ENCODE data around the gene CREBRF. TPM values are rescaled to one million over a fixed set of nuclear protein-coding genes. Genes with fewer than 3 reads are reported as not detected.
"Not testable (repeated sequence)": the region's sequence is repeated elsewhere in the genome, so short reads cannot be mapped to it uniquely, and the experiment has no call there.

The CREBRF gene
- total RNA-seq, 1 donor from 2014 or later = 17.8 TPM

- TF ChIP-seq, protein P1, sequence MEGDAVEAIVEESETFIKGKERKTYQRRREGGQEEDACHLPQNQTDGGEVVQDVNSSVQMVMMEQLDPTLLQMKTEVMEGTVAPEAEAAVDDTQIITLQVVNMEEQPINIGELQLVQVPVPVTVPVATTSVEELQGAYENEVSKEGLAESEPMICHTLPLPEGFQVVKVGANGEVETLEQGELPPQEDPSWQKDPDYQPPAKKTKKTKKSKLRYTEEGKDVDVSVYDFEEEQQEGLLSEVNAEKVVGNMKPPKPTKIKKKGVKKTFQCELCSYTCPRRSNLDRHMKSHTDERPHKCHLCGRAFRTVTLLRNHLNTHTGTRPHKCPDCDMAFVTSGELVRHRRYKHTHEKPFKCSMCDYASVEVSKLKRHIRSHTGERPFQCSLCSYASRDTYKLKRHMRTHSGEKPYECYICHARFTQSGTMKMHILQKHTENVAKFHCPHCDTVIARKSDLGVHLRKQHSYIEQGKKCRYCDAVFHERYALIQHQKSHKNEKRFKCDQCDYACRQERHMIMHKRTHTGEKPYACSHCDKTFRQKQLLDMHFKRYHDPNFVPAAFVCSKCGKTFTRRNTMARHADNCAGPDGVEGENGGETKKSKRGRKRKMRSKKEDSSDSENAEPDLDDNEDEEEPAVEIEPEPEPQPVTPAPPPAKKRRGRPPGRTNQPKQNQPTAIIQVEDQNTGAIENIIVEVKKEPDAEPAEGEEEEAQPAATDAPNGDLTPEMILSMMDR (IDR thresholded peaks at IDR 0.05; ENCODE audit: unreplicated experiment) = no peak
These were observed 13.5 kb downstream of the CREBRF start for GRCh38 chr5:173069671-173070070.

DNA sequence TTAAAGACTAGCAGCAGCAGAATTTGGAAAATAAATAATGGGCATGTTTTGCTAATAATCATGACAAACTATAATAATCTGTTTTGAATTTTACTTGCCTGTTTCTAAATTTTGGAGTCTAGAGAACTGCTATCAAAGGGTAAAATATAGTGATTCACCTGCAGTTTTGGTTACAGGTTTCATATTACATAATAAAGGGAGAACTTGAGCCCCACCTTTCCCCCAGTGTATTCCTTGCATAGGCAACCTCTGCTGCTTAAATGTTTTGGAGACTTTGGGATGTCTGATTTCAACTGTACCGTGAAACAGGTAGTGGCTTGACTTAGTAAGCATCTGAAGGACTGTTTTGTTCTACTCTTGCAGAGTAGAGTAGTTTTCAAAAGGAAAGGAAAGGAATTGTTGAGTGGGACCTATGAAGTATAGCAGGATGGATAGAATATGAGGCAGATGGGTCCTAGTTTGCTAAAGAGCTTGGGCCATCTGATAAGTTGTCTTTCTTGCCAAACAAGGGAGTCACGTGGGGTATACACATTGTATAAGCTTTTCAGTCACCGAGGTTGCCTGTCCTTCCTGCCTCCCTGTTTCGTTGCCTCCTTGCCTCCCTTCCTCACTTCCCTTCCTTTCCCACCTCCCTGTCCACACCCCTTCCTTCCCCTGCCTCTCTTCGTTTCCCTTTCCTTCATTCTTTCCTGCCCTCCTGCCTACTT is 19.1 kb downstream of the CREBRF start:
- H3K27ac Mint-ChIP-seq = no peak overlapping the region
- peaks cover 1% of the 10 kb centered on the region for H3K36me3 Mint-ChIP-seq (ENCODE audit: insufficient read depth)
- H3K4me1 Mint-ChIP-seq (ENCODE audit: low read depth) = no peaks in the 10 kb centered on the region
- no peak for DNase-seq (ENCODE audit: low spot score, unreplicated experiment)
- no peaks in the 10 kb centered on the region for H3K9me3 Mint-ChIP-seq (ENCODE audit: low read depth)
- TF ChIP-seq, protein P1 (IDR thresholded peaks at IDR 0.05; ENCODE audit: unreplicated experiment) = no peak
- no peak overlapping the region for H3K4me3 Mint-ChIP-seq (ENCODE audit: low read depth)
- H3K27me3 Mint-ChIP-seq = no peaks in the 10 kb centered on the region

More at GRCh38 chr5:173069671-173070070, 13.5 kb downstream of the CREBRF start:
- no peak for DNase-seq (ENCODE audit: low spot score, unreplicated experiment)
- Mint-ChIP-seq H3K4me3 (ENCODE audit: low read depth) (no peak overlapping the region), H3K36me3 (ENCODE audit: insufficient read depth) (peaks cover 3% of the 10 kb centered on the region), H3K27ac (no peak overlapping the region), H3K27me3 (no peaks in the 10 kb centered on the region), H3K9me3 (ENCODE audit: low read depth) (no peaks in the 10 kb centered on the region), H3K4me1 (ENCODE audit: low read depth) (peaks cover 2% of the 10 kb centered on the region)

DNA sequence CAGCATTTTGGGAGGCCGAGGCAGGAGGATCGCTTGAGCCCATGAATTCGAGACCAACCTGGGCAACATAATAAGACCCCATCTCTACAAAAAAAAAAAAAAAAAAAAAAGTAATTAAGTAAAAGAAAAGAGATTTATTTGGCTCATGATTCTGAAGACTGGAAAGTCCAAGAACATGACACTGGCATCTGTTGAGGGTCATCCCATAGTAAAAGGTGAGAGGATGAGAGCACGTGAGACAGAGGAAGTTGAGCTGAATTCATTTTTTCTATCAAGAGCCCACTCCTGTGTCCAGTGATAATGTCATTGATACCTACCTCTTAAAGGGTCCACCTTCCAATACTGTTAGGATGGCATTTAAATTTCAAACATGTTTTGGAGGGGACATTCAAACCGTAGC is 19.8 kb downstream of the CREBRF start:
- no peak overlapping the region for H3K4me3 Mint-ChIP-seq (ENCODE audit: low read depth)
- H3K27ac Mint-ChIP-seq = no peak overlapping the region
- no peak for DNase-seq (ENCODE audit: low spot score, unreplicated experiment)
- no peaks in the 10 kb centered on the region for H3K27me3 Mint-ChIP-seq
- H3K9me3 Mint-ChIP-seq (ENCODE audit: low read depth) = no peaks in the 10 kb centered on the region
- peaks cover under 1% of the 10 kb centered on the region for H3K4me1 Mint-ChIP-seq (ENCODE audit: low read depth)
- peaks cover 1% of the 10 kb centered on the region for H3K36me3 Mint-ChIP-seq (ENCODE audit: insufficient read depth)
- TF ChIP-seq, protein P1 (IDR thresholded peaks at IDR 0.05; ENCODE audit: unreplicated experiment) = no peak

DNA sequence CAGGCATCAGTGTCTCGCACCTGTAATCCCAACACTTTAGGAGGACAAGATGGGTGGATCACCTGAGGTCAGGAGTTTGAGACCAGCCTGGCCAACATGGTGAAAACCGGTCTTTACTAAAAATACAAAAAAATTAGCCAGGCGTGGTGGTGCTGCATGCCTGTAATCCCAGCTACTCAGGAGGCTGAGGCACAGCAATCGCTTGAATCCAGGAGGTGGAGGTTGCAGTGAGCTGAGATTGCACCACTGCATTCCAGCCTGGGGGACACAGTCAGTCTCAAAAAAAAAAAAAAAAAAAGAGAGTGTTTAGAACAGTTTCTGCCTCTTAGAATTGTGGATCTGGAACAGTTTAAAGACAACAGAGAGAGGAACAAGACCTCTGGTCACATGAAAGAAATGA is 20.3 kb downstream of the CREBRF start:
- H3K4me3 Mint-ChIP-seq (ENCODE audit: low read depth); H3K27ac Mint-ChIP-seq; DNase-seq (ENCODE audit: low spot score, unreplicated experiment); H3K36me3 Mint-ChIP-seq (ENCODE audit: insufficient read depth); H3K27me3 Mint-ChIP-seq; H3K4me1 Mint-ChIP-seq (ENCODE audit: low read depth); H3K9me3 Mint-ChIP-seq (ENCODE audit: low read depth): not testable (repeated sequence)

- TF ChIP-seq, protein P1 (IDR thresholded peaks at IDR 0.05; ENCODE audit: unreplicated experiment) = no peak
- H3K4me1 Mint-ChIP-seq (ENCODE audit: low read depth) = peaks cover 4% of the 10 kb centered on the region
- peaks cover 8% of the 10 kb centered on the region for H3K36me3 Mint-ChIP-seq (ENCODE audit: insufficient read depth)
- no peaks in the 10 kb centered on the region for H3K9me3 Mint-ChIP-seq (ENCODE audit: low read depth)
- H3K4me3 Mint-ChIP-seq (ENCODE audit: low read depth) = no peak overlapping the region
- no peaks in the 10 kb centered on the region for H3K27me3 Mint-ChIP-seq
- no peak for DNase-seq (ENCODE audit: low spot score, unreplicated experiment)
- H3K27ac Mint-ChIP-seq = no peak overlapping the region
These were observed 22.7 kb downstream of the CREBRF start for GRCh38 chr5:173078878-173079277.

GRCh38 chr5:173089581-173089980 is 33.4 kb downstream of the CREBRF start:
- no peaks in the 10 kb centered on the region for H3K9me3 Mint-ChIP-seq (ENCODE audit: low read depth)
- TF ChIP-seq, protein P1 (IDR thresholded peaks at IDR 0.05; ENCODE audit: unreplicated experiment) = no peak
- H3K4me3 Mint-ChIP-seq (ENCODE audit: low read depth) = no peak overlapping the region
- peaks cover 7% of the 10 kb centered on the region for H3K4me1 Mint-ChIP-seq (ENCODE audit: low read depth)
- H3K27ac Mint-ChIP-seq = no peak overlapping the region
- peaks cover 14% of the 10 kb centered on the region for H3K36me3 Mint-ChIP-seq (ENCODE audit: insufficient read depth)
- no peaks in the 10 kb centered on the region for H3K27me3 Mint-ChIP-seq
- DNase-seq (ENCODE audit: low spot score, unreplicated experiment) = no peak
